Activated T-cell treated with anti-CD3 and anti-CD28 coated beads, Interleukin-2, amount 50 U/mL, for 1 hour (primary cell): ENCODE results near the gene MTRR.

Source experiments
- DNase-seq: peaks from one replicate; pipeline ENCODE4 v3.0.0-alpha.2; 2020

Gene MTRR

DNA sequence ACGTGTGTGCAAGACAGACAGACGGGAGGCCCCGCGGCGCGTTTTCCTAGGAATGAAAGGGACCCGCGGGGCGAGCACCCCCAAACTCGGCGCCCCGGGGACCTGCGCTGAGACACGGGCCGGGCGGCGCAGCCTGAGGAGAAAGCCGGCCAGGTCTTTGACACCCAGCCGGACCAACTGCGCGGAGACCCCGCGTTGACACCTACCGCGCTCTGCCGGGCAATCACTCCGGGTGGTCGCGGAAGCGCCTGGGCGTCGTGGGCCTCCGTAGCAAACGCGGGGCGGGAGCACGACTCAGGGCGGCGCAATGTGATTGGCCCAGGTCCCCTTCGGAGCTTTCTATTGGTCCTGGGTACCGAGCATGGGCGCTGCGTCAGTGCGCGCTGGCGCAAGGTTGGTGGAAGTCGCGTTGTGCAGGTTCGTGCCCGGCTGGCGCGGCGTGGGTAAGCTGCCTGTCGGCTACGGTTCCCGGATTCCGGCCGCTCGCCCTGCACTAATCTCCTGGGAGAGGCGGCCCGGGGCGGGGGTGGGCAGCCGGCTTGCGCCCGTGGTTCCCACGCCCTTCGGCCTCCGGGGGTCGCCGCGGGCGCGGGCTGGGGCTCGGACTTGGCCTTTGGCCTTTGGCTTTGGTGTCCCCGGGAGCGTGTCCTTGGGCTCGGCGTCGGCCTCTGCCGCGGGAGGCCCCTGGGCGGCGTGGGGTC, at the start of gene MTRR, which contains the start of gene FASTKD3:
Gene MTRR (plus strand): TSS at position 376 of the 701 bp plus-strand sequence. CDS start 1,647 bp downstream, outside the sequence.
Gene FASTKD3 (minus strand): TSS at position 259 of the 701 bp plus-strand sequence. CDS start 948 bp downstream, outside the sequence.
- peak; percentile 89 for DNase-seq

DNA sequence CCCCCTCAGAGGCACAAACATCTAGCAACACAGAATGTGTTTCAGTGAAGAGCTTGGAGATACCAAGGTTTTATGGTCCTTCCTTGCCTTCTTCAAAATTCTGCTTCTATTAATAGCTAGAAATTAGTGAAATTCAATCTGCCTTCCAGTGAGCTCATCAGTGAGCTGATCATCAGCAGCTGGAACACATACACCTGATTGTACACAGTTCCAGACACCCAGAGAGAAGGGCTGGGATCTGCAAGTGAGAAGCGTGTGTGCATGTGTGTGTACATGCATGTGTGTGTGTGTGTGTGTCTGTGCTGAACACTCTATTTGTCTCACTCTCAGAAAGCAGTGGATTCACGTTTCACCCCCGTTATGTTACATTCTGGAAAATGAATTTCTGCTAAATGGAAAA, 46.5 kb upstream of the MTRR start:
- DNase-seq, result no peak

DNA sequence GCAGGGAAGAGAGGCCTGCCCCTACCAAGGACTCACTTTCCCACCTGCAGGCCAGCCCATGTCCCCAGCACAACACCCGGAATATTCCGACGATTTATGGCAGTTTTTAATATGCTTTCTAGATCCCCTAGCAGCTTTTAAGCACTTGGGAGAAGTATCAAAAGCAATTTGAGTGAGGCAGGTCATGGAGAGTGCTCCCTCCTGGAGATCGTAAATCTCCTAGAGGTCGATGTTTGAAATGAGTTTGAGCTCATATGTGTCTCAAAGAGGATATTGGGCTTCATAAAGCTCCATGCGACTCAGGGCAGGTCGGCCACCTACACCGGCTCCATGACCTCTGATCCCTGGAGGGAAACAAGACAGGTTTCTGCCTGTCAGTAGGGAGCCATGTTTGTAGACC, 45.4 kb upstream of the MTRR start:
- DNase-seq, result no peak

DNA sequence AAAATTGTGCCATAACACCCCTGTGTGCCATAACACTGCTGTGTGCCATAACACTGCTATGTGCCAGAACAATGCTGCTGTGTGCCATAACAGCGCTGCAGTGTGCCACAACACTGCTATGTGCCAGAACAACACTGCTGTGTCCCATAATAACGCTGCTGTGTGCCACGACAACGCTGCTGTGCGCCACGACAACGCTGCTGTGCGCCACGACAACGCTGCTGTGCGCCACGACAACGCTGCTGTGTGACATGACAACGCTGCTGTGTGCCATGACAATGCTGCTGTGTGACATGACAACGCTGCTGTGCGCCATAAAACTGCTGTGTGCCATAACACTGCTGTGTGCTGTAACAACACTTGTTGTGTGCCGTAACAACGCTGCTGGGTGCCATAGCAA, 44.0 kb upstream of the MTRR start:
- DNase-seq, result no peak

DNA sequence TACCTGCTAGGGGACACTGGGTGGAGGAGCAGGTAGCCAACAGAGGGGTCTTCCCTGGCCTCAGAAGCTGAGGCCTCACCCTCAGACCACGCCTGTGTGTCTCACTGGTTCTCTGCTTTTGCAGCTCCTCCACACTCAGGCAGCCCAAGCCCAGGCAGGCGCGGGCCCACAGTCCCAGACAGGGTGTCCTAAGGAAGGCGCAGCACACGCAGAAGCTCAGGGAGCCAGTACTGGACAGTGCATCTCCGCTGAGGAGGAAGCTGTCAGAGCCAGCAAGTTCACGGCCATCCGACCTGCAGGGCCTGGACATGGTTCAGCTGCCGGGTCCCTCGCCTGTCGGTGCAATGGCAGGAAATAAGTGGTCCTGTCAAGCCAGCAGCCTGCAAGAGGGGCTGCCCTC, 43.3 kb upstream of the MTRR start:
- DNase-seq, result no peak

DNA sequence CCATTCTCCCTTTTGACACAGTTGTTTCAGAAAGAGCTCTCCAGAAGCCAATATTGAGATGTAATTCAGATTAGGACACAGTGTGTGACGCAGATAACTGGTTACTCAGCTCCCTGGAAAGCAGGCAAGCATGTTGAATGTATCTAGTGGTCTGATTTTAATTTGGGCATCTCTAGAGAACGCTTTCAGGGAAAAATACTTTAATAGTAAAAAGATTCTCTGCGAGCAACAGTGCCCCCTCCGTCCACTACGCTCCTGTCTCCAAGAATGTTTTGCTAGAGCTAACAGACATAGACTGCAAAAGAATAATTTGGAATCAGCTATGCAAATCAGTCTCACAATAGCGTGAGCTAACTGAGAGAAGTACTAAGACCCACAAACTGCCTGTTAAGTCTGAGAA, 41.3 kb upstream of the MTRR start:
- DNase-seq, result no peak

DNA sequence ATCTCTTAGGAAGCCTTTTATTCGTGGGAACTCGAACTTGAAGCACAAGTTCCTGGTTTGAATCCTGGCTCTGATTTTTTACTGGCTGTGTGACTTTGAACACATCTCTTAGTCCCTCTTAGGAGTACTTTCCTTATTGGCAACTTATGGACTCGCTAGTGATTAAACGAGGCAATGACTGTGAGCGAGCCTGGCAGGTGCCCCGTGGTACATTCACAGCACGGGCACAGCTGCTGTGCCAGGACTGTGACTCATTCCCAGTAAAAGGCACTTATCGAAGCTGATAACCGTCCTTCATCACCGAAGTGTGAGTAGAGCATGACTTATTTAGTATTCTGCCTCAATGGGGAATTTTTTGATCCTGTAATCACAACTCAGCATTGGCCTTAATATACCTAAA, 40.7 kb upstream of the MTRR start:
- DNase-seq, result no peak

DNA sequence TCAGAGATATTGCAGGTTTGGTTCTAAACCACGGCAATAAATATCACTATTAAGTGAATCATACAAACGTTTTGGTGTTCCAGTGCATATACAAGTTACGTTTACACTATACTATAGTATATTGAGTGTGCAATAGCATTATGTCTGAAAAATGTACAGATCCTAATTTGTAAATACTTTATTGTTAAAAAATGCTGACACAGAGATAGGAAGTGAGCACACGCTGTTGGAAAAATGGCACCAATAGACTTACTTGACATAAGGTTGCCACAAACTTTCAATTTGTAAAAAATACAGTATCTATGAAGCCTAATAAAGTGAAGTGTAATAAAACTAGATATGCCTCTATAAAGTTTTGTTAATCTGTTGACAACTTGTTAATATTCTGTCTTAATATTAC, 34.0 kb upstream of the MTRR start:
- no peak for DNase-seq

DNA sequence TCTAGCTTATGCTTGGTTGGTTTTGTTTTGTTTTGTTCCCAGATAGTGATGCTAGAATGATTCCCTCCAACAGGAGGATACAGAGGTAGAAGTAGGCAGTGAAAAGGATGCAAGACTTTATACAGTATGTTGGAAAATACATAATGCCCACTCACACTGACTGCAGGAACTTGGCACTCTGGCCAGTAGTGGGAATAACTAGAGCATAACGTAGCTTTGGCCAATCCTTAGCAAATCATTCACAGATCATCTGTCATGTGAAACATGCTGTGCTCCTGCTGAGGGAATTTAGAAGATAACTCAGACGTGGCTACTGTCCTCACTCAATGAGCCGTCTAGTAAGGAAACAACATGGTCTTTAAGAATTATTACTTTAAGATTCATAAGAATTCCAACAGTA, 31.5 kb upstream of the MTRR start:
- DNase-seq, result no peak

DNA sequence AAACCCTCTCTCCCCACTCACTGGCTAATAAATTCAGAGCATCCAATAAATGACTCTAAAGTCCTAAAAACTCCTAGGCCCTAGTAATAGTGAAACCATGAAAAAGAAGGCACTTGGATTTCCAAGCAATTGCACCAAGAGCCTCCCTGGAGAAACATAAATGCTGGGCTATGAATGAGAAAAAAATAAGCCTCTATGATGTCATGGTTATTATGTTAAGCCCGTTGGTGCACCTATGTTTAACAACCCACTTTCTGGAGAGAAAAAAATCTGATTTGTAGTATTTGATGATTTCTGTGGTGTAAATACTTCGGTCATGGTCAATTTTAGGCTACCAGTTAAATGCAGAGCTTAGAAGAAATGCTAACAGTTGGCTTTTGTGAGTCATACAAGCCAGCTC, 26.4 kb upstream of the MTRR start:
- DNase-seq, result no peak

DNA sequence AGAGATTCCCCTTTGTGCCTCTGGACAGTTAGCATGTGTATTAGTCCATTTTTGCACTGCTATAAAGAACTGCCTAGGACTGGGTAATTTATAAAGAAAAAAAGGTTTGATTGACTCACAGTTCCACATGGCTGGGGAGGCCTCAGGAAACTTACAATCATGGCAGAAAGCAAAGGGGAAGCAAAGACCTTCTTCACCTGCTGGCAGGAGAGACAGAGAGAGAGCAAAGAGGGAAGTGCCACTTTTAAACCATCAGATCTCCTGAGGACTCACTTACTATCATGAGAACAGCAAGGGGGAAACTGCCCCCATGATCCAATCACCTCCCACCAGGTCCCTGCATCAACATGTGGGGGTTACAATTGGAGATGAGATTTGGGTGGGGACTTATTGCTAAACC, 24.0 kb upstream of the MTRR start:
- no peak for DNase-seq

DNA sequence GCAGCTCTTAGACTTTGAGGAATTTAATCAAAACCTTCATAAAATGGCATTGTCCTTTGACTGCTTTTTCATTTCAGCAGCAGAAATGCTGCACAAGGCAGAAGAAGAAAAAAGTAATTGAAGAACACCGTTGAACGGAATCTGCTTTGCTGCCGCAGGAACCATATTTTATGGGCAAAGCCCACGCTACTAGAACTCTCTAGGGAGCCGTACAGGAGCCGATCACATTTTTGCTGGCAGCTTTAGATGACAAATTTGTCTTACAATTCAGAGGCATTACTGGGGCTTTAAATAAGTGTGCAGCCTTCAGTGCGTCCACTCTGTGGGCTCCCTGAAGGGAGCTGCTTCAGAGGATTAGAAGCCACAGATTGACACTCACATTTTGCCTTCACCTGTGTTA, 23.4 kb upstream of the MTRR start:
- DNase-seq, result no peak

DNA sequence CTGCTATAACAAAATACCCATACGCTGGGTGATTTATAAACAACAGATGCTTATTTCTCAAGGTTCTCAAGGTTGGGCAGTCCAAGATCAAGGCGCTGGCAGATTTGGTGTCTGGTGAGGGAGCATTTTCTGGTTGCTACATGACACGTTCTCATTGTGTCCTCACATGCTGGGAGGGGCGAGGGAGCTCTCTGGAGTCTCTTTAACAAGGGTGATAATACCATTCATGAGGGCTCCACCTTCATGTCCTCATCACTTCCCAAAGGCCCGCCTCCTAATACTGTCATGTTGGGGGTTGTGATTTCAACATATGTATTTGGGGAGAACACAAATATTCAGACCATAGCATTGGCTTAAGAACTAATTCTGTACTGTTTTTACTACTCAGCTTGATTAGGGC, 22.6 kb upstream of the MTRR start:
- no peak for DNase-seq

DNA sequence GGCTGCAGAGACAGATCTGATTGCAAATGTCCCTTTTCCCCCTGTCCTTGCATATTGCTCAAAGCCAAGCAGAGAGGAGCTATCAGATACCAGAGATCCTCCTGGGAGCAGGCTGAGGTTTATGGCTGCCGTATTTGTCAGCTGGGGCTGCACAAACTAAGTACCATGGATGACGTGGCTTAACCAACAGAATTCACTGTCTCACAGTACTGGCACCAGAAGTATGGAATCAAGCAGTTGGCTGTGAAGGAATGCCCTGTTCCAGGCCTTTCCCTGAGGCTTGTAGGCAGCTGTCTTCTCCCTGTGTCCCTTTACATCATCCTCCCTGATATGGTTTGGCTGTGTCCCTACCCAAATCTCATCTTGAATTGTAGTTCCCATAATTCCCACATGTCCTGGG, 20.7 kb upstream of the MTRR start:
- DNase-seq, result no peak

DNA sequence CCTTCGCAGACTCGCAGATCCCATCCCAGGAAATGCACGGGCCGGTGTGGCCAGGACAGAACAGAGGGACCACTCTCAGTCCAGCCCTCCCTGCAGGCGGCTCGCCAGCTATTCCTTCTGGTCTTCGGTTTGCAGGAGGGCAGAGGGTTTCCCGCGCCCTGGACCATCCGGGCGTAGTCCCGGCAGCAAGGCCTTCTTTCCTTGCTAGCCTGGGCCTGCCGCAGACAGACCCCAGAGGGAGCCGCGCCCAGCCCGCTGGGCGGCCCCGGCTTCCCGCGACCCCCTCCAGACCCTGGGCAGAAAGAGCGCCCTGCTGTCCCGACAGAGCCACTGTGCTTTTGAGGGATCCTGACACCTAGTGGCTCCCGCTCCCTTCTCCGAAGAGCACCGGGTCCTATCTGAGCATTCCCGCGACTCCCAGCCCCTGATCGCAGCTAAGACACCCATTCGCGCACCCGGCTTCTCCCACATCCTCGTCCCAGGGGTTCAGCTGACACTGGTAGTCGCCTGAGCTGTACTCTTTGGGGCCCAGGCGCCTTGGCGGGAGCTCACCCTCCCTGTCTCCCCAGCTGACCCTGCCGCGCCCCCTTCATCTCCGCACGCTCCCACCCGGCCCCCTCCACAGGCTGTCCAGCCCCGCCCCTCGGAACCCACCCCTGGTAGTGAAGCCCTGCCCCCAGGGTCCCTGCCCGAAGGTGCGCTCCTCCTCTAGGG, 19.1 kb upstream of the MTRR start:
- DNase-seq, result no peak

DNA sequence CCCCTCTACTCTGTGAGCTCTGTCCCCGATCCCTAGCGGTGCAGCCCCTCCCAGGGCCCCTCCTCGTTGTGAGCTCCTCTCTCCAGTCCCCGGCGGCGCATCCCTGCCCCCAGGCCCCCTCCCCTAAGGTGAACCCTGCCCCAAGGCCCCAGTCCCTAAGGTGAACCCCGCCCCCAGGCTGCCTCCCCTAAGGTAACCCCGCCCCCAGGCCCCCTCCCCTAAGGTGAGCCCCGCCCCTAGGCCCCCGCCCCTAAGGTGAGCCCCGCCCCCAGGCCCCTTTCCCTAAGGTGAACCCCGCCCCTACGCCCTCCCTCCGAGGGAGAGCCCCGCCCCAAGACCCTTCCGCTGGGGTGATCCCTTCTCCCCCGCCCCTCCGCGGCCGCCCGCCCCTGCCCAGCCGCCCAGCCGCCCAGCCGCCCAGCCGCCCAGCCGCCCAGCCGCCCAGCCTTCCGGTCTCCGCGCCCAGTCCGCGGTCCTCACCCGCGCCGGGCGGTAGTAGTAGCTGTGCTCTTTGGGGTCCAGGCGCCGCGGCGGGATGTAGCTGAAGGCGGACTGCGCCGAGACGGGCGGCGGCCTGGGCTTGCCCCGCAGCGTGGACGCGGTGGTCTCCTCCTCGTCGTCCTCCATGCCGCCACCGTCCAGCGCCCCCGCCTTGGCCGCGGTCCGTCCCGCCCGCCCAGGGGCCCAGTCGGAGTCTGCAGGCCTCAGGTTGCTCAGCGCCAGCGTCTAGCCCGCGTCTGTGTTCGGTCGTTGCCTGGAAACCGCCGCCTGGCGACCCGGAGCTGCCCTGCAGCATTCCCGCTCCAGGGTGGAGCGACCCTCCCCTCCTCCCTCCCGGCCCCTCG, 18.3 kb upstream of the MTRR start, which contains the start of gene CFAP90:
Gene CFAP90 (minus strand): TSS at position 739 of the 845 bp plus-strand sequence. CDS start 112 bp downstream, at position 627.
- DNase-seq, result no peak

DNA sequence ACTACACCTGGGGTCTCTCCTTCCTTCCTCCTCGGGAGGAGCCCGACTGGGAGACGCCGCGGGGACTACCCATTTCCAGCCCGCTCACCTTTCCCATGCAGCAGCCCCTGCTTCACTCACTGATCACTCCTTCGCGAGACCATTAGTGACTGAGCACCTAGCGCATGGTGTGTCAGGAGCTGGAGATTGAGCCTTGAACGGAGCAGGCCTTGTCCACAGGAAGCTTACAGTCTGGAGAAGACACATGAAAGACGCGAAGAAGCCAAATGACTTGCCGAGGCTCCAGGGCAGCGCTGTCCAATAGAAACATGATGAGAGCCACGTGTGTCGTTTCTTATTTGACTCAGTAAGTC, 17.7 kb upstream of the MTRR start:
- DNase-seq, result no peak

DNA sequence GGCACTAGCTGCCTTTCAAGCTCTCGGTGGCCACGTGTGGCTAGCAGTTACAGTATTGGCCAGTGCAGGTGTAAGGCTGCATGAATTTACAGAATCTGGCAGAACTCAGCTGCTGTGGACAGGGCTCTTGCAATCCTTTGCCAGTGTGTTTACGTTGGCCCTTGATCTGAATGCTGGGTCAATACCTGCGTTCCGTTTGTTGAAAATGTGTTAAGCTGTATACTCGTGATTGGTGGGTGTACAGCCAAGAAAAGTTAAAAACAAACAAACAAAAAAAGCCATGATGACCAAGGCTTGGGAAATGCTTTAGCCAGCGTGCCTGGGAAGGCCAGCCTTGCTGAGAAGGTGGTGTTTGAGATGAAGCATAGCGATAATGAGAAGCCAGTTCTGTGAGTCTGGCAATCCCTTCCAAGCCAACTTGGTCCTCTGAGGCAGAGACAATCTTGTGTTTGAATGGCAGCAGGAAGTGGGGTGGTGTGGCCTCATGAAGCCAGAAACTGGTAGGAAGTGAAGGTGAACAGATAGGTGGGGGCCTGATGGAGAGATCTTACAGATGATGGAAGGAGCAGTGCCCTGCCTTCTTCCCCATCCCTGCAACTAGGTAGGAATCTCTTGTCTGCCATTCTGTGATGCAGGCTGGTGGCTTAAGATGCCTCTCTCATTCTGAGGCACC, 17.2 kb upstream of the MTRR start:
- DNase-seq, result no peak

DNA sequence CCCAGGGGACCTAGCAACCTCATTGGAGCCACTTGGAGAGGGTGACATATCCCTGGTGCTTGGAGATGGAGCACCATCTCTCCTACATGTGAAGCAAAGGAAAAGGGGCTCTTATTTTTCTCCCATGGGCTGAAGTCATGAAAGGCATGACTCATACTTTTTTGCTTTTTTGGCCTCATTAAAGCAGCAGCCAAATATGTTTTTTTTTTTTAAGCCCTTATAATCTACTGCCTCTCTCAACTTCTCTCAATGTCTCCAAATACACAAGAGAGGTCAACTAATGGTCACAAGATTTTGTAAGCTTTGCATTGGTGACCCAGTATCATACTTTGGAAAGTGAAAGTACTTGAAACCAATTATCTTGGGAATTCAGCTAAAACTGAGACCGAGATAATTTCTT, 16.4 kb upstream of the MTRR start:
- no peak for DNase-seq

DNA sequence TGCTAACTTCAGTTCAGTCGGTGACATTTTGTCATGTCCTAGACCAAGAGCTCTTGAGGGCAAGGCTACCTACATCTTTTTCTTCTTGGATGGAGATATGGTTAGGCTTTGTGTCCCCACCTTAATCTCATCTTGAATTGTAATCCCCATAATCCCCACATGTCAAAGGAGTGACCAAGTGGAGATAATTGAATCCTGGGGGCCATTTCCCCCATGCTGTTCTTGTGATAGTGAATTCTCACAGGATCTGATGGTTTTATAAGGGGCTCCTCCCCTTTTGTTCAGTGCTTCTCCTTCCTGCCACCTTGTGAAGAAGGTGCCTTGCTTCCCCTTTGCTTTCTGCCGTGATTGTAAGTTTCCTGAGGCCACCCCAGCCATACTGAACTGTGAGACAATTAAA, 16.0 kb upstream of the MTRR start:
- no peak for DNase-seq

DNA sequence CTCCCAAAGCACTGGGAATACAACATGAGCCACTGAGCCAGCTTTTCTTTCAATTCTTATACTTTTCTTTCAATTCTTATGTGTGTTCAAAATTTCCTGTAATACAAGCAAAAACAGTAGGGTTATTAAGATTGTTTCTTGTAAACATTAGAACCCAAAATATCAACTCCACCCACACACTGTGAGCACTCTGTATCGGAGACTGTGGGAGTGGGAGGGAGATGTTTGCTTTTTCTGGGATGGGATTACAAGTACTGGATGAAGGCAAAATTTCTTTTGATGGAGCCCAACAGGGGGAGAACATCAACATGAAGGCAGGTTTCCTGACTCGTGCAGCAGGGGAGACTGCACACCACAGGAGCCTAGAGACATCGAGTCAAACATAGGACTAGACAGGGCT, 13.3 kb upstream of the MTRR start:
- no peak for DNase-seq

DNA sequence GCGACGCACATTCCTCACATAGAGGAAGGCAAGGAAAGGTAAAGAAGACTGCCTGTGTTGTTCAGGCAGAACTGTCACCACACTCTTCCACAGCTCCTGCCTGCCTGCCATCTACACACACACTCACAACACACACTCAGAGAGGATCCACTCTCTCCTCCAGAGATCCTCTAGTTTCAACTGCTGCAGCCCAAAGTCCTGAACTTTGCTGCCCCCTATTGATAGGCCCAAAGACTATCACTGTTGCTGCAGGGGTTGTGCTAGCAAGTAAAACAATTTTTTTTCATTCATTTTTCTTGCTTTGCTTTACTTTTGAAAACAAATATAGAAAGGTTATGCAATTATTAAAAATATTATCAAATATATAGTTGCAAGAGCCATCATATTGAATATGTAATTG, 12.1 kb upstream of the MTRR start:
- no peak for DNase-seq

DNA sequence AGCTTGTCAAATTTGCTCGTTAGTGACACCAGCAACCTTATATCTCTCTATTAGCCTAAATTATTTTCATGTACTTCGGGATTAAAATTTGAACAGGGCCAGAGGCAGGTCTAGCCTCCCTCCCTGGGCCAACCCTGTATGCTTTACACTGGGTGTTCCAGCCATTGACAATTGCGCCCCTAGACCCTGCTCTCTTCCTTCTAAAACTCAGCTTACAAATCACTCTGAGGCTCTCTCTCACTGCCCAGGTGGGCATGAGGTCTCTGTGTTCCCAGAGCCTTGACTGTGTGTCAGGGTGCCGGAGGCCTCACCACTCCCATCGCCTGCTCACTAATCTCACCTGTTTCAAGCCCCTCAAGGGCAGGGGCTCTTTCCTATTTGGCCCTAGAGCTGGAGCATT, 11.6 kb upstream of the MTRR start:
- DNase-seq, result no peak
